IPS-18c (cell line): Measurements from ENCODE around the gene PSTPIP2.
"Not testable (repeated sequence)": the region's sequence is repeated elsewhere in the genome, so short reads cannot be mapped to it uniquely, and the experiment has no call there.

Source experiments
- H3K4me3 ChIP-seq: 2 replicates; pipeline ENCODE4 v1.7.0; 2013; ENCODE audit warnings: low read depth, mild to moderate bottlenecking, low read length, moderate library complexity; ENCODE audit not compliant: insufficient read depth
- H3K9me3 ChIP-seq: one replicate; pipeline ENCODE4 v1.6.1; 2013; ENCODE audit warnings: mild to moderate bottlenecking, low read length, moderate library complexity; ENCODE audit not compliant: control insufficient read depth, insufficient read depth

The PSTPIP2 gene, protein sequence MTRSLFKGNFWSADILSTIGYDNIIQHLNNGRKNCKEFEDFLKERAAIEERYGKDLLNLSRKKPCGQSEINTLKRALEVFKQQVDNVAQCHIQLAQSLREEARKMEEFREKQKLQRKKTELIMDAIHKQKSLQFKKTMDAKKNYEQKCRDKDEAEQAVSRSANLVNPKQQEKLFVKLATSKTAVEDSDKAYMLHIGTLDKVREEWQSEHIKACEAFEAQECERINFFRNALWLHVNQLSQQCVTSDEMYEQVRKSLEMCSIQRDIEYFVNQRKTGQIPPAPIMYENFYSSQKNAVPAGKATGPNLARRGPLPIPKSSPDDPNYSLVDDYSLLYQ

DNA sequence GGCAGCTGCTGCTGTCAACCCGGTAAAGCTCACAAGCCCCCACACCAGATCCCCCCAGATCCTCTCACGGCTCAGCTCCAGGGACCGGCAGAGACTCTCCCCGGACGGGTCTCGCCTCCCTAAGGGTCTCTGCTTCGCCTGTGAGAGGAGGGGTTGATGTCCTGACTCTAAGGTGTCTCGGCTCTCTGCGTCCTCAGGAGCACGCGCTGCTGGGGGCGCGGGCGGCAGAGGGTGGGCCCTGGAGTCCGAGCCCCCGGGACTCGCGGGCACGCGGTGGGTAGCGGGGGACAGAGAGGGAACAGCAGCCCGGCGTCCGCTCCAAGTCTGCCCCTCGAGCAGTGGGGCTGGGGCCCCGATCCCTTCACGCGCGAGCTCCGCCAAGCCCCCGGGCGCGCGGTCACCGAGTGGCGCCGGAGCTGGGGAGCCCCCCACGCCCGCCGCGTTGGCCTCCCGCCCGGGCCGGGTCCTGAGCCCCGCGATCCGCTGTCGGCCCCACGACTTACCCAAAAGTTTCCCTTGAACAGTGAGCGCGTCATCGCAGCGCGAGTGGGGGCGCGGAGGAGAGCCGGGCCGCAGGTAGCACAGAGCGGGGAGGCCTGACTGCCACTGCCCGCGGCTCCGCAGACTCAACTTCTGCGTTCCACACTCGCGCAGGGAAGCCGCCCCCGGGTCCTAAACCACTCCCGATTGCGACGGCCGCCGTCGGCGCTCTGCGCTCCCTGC, at the start of gene PSTPIP2:
TSS of gene PSTPIP2 (minus strand) at position 608 of the 723 bp plus-strand sequence. CDS start at position 536, 72 bp downstream.
- Histone ChIP-seq H3K4me3 (peak within 1 kb of the TSS; percentile 68), H3K9me3 (no peaks in the 10 kb centered on the region)

DNA sequence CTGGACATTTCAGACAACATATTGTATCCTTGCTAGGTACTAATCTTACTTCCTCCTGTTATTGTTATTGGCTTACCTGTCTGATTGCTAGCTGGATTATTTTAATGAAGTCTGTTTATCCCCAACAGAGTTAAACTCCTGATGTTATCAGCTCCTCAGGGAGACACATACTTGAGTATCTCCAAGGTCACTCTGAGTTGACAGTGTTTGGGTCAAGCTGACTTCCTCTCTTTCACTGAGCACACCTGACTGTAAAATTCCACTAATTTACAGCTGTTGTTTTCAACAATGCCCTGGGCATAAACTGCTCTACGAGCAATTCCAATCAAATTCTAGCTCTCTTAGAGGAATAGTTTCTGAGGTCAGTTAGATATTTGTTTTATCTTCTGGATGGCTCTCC, 41.7 kb upstream of the PSTPIP2 start:
- Histone ChIP-seq H3K9me3 (no peaks in the 10 kb centered on the region), H3K4me3 (no peak overlapping the region)

DNA sequence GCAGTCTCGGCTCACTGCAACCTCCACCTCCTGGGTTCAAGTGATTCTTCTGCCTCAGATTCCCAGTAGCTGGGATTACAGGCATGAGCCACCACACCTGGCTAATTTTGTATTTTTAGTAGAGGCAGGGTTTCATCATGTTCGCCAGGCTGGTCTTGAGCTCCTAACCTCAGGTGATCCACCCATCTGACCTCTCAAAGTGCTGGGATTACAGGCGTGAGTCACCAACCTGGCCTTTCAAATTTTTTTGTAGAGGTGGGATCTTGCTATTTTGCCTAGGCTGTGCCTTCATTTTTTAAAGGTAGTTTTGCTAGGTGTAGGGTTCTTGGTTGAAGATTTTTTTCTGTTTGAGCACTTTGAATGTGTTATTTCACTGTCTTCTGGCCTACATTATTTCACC, 38.3 kb upstream of the PSTPIP2 start:
- no peak overlapping the region for H3K4me3 ChIP-seq

DNA sequence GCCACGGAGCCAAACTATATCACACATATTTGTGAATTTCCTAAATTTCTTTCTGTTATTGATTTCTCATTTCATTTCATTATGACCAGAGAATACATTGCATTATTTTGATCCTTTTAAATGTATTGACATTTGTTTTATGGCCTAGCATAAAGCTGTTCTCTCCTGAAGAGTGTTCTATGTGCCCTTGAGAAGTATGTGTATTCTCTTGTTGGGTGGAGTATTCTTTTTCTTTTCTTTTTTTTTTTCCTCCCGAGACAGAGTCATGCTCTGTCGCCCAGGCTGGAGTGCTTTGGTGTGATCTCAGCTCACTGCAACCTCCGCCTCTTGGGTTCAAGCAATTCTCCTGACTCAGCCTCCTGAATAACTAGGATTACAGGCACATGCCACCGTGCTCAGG, 37.3 kb upstream of the PSTPIP2 start:
- Histone ChIP-seq H3K4me3 (no peak overlapping the region), H3K9me3 (no peaks in the 10 kb centered on the region)

More for the DNA sequence above, 38.3 kb upstream of the PSTPIP2 start:
- no peaks in the 10 kb centered on the region for H3K9me3 ChIP-seq

DNA sequence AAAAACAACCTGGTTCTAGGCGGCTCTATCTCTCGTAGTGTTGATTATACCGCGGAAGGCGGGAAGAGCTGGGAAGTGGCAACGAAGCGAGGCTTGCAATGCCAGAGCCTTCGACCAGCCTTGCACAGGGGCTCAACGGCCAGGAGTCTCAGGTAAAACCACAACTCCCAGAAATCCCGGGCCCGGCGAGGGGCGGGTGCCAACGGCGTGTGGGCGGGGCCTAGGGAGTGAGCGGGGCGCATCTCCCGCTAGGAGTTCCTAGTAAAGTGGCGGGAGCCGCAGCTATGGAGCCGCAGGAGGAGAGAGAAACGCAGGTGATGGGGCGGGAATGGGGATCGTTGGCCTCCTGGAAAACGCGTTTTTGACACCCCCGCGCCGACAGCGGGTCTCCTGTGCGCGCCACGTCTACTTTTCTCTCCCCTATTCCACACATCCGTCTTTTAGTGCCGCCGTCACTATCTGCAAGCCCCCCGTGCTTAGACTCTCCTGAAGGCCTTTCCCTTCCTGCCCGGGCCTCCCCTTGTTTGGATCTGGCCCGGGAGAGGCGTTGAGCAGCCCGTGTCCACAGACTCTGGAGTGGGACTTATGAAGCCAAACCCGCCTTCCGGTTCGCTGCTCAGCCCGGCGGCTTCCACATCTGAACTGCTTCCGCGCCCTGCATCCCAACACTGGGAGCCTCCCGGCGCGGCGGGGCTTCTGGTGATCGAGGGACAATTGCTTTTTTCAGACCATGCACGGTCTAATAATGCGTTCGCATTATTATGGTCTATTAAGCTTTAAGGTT, 32.3 kb upstream of the PSTPIP2 start, which contains the start of gene HAUS1:
TSS of gene HAUS1 (plus strand) at position 258 of the 784 bp plus-strand sequence. CDS start at position 285, 27 bp downstream.
- Histone ChIP-seq H3K9me3 (no peaks in the 10 kb centered on the region), H3K4me3 (peak within 1 kb of the TSS; percentile 99)

GRCh38 chr18:46099463-46099862, 27.4 kb upstream of the PSTPIP2 start:
- Histone ChIP-seq H3K9me3 (no peaks in the 10 kb centered on the region), H3K4me3 (no peak overlapping the region)

GRCh38 chr18:46098616-46098933, 26.5 kb upstream of the PSTPIP2 start:
- Histone ChIP-seq H3K9me3 (no peaks in the 10 kb centered on the region), H3K4me3 (peak overlapping the region; percentile 97)

DNA sequence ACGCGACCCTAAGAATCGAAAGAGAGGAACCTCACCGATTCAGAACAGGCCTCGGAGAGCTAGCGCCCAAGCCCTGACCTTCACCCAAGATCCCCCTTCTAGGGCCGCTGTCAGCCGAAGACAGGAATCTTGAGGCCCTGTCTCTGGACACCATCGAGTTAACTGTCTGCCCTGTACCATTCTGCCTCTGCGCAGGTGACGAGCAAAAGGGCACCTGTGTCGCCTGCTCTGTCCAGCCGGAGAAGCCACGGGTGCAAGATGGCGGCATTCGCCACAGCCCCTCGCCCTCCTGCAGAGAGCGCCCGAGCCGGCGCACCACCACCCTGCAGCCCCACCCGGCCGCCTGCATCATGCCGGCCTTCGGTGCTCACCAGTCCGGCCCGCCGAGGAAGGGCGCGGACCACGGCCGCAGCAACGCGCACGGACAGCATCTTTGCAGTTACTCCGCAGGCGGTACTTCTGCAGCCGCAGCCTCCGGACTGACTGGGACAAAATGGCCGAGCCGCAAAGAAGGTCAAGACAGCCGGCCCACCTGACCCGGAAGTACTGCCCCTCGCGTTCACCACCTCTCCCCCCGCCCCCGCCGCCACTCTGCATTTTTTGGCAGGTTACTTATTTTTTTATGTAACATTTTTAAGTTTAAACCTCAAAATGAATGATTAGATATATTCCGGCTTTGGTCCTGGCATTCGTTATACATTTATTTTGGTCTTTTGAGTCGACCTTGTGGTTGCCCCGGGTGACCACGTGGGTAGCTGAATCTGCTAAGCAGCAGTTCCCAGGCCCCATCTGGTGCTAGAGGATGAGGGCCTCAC, 25.9 kb upstream of the PSTPIP2 start, which contains the start of gene ATP5F1A:
TSS of gene ATP5F1A (minus strand) at position 496 of the 815 bp plus-strand sequence. CDS start at position 431, 65 bp downstream.
- H3K9me3 ChIP-seq, result no peaks in the 10 kb centered on the region

DNA sequence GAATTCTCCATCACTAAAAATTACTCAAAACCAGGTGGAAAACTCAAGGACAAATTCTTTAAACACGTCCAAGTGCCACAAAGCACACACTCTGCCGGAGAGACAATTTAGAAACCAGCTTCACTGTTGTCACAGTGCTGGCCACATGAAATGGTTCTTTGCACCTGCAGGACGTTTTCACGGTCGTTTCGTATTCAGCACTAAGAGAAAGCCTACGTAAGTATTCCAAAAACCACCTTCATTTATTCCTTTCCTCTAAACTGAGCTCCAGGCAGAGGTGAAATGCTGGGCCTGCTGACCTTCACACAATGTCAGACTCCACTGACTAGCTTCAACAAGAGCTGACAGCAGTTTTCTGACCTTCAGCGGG, 25.4 kb upstream of the PSTPIP2 start:
- Histone ChIP-seq H3K4me3 (peak overlapping the region; percentile 97), H3K9me3 (no peaks in the 10 kb centered on the region)

More for the DNA sequence above, 25.9 kb upstream of the PSTPIP2 start, which contains the start of gene ATP5F1A:
- H3K4me3 ChIP-seq, result peak within 1 kb of the TSS; percentile 97

DNA sequence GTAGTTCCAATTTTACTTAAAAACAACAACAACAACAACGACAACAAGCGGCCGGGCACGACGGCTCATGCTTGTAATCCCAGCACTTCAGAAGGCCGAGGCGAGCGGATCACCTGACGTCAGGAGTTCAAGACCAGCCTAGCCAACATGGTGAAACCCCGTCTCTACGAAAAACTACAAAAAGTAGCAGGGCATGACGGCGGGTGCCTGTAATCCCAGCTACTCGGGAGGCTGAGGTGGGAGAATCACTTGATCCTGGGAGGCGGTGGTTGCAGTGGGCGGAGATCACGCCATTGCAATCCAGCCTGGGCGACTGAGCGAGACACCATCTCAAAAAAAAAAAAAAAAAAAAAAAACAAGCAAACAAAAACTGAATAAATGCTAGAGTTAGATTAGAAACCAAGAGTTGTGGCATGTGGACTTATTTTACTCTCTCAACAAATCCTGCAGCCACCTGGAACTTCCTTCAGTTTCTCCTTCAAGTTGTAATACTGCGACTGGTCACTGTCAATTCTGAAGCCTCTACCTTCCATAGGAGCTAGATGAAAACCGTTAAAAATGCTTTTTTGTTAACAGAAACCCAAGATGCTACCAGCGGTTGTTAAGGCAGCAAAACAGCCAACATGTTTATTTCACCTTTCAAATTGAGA, 24.7 kb upstream of the PSTPIP2 start:
- Histone ChIP-seq H3K4me3 (peak overlapping the region; percentile 97), H3K9me3 (no peaks in the 10 kb centered on the region)

DNA sequence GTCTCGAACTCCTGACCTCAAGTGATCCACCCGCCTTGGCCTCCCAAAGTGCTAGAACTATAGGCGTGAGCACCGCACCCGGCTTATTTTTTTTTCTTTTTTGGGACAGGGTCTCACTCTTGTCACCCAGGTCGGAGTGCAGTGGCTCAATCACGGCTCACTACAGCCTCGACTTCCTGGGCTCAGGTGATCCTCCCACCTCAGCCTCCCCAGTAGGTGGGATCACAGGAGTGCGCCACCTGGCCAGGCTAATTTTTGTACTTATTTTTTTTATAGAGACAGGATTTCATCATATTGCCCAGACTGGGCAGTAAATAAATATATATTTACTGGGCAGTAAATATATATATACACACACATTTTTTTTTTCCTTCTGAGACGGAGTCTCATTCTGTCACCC, 23.5 kb upstream of the PSTPIP2 start:
- Histone ChIP-seq H3K9me3 (no peaks in the 10 kb centered on the region), H3K4me3 (no peak overlapping the region)

- not testable (repeated sequence) for H3K4me3 ChIP-seq
These were observed 16.4 kb upstream of the PSTPIP2 start for GRCh38 chr18:46088501-46088900.

DNA sequence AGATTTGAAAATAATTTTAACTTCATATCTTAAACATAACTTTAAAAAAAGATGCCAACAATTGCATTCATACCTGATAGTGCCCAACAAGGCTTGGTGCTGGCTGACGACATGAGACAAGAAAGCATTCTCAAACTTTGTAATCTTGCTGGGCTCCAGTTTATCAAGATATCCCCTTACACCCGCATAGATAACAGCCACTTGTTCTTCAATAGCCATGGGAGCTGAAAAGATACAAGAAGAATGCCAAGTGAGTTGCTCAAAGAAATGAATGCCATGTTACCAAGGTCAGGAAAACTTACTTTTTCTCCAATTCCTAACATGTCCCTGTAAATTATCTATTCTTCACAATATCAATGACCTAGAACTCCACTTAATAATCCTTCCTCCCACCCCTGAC, 12.4 kb upstream of the PSTPIP2 start:
- no peak overlapping the region for H3K4me3 ChIP-seq
- H3K9me3 ChIP-seq, result no peaks in the 10 kb centered on the region

More at GRCh38 chr18:46088501-46088900, 16.4 kb upstream of the PSTPIP2 start:
- not testable (repeated sequence) for H3K9me3 ChIP-seq

DNA sequence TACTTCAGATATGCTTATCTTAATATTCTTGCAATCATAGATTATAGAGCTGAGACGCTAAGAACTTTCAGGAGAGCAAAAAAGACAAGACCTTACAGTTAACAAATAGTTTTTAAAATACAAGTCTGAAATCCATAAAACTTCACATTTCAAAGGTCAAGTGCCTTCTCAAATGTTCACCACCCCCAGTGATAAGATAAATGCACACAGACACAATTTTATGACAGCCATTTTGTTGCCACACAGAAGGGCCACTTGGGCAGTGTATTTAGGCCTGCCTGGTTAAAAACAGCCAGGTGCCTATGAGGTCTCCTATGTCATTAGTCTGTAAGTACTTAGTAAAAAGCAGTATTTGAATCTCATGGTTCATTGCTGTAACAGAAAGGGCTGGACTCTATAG, 8.1 kb upstream of the PSTPIP2 start:
- Histone ChIP-seq H3K9me3 (no peaks in the 10 kb centered on the region), H3K4me3 (no peak overlapping the region)

GRCh38 chr18:46079336-46079735, 7.3 kb upstream of the PSTPIP2 start:
- H3K9me3 ChIP-seq, result no peaks in the 10 kb centered on the region
- H3K4me3 ChIP-seq, result no peak overlapping the region
